Transverse colon (tissue), 4 donors: Measurements from ENCODE around the gene EGR4. TPM values are rescaled to one million over a fixed set of nuclear protein-coding genes. Genes with fewer than 3 reads are reported as not detected.
A peak's percentile ranks its signal among the peaks of the same experiment; 100 is the strongest.

Experiments used
- DNase-seq: peaks from one replicate; pipeline ENCODE4 v3.0.0-alpha.2; 2019
- H3K27ac ChIP-seq, 4 donors: fragments of 200-600 bp; sonication (generic); 2 replicates each; pipeline ENCODE4 v1.5.1; 2016 to 2018; ENCODE audit warnings: inconsistent platforms in 4 of 4
- H3K27me3 ChIP-seq: fragments of 200-600 bp; sonication (generic); 2 replicates; pipeline ENCODE4 v1.5.1; 2017; ENCODE audit warnings: inconsistent platforms
- H3K36me3 ChIP-seq, 4 donors: fragments of 200-600 bp; sonication (generic); 2 replicates each; pipeline ENCODE4 v1.5.1; 2017 to 2019; ENCODE audit warnings: inconsistent platforms in 4 of 4
- H3K4me1 ChIP-seq, 4 donors: fragments of 200-600 bp; sonication (generic); 2 replicates each; pipeline ENCODE4 v1.5.1; 2017 to 2020; ENCODE audit warnings: inconsistent platforms in 4 of 4
- H3K4me3 ChIP-seq, 4 donors: fragments of 200-600 bp; sonication (generic); 1 replicate in 1 of 4; 2 replicates in 3 of 4; pipeline versions ENCODE4 v1.5.1 to v1.6.1; 2017 to 2019; ENCODE audit warnings: inconsistent platforms in 4 of 4
- H3K9me3 ChIP-seq, 2 donors: fragments of 200-600 bp; sonication (generic); 2 replicates each; pipeline ENCODE4 v1.5.1; 2017 to 2019; ENCODE audit warnings: inconsistent platforms in 2 of 2
- CTCF ChIP-seq, 5 experiments: fragments of 200-600 bp in 3 of 5; fragments of 450-650 bp in 2 of 5; sonication (generic) in 3 of 5; IDR thresholded peaks; 1 replicate in 2 of 5; 2 replicates in 3 of 5; pipeline ENCODE4 v1.5.1; 2016 to 2017; ENCODE audit warnings: antibody characterized with exemption in 5 of 5, inconsistent platforms in 3 of 5, mild to moderate bottlenecking in 2 of 5, moderate library complexity in 1 of 5
- EP300 ChIP-seq: sonication (generic); formaldehyde crosslinking; IDR thresholded peaks from one replicate; pipeline ENCODE4 v1.6.1; 2017; ENCODE audit warnings: antibody characterized with exemption, low read depth
- POLR2A ChIP-seq: fragments of 450-650 bp; IDR thresholded peaks from one replicate; pipeline ENCODE4 v1.6.1; 2016; ENCODE audit warnings: antibody characterized with exemption, mild to moderate bottlenecking, moderate library complexity
- POLR2AphosphoS5 ChIP-seq, 3 donors: sonication (generic); formaldehyde crosslinking; IDR thresholded peaks; one replicate each; pipeline ENCODE4 v1.6.1; 2016; ENCODE audit warnings: antibody characterized with exemption in 3 of 3
- WGBS, 2 donors: methylation state at CpG; one replicate each; pipeline ENCODE4 v1.1.5; 2018; ENCODE audit warnings: low coverage in 1 of 2; 5-methylcytosine and 5-hydroxymethylcytosine counted together
- in situ Hi-C, 4 donors: fragments of 200-750 bp; cut with MboI; loops; one replicate each; pipeline versions ENCODE4 v1.15.0 to v1.15.1; 2017; ENCODE audit warnings: low sequenced_read_pairs in 3 of 4, low pct_ligation_motif_present in 1 of 4, low pct_unique_long_range_greater_than_20kb in 1 of 4
- intact Hi-C: fragments of 100-400 bp; cut with DNase I; formaldehyde crosslinking; loops from one replicate; pipeline ENCODE4 v1.15.1; 2023; ENCODE audit warnings: low total_unique reads
- total RNA-seq, 4 donors: library from RNA; depleted of rRNA; stranded (reverse); fragments of >200 nt; gene quantifications; one replicate each; pipeline ENCODE4 v1.1.0, GENCODE V29; 2016

The EGR4 gene
- total RNA-seq, 4 donors from 2014 or later, result not detected

DNA sequence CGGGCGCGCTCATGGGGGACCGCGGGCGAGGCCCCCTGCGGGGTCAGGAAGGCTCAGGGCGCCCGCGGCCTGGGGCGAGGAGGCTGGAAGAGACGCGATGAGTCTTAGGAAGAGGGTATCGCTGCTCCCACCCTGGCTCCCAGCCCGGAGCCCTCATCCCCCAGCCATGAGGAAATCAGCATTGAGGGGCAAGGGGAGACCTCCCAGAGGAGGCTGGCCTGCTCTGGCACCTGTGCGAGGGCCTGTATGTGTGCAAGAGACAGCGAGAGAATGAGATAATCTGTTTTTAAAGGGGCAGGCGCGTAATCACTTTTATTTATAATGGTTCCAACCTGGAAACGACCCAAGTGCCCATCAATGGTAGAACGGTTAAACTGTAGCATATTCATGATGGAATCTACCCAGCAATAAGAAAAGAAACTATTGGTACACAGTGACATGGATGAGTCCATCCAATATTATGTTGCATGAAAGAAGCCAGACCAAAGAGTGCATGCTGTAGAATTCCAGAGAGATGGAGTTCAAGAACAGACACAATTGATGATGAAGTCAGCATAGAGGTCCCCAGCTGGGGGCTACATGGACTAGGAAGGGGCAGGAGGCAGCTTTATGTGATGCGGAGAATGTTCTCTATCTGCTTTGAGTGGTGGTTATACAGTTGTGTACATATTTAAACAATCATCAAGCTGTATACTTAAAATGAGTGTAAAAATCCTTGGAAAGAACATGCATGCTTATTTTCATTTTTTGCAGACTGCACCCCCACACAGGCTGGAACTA is 23.5 kb downstream of the EGR4 start:
- no peak for DNase-seq
- 23 to 50% methylated on average over 3 to 15 of the region's 22 CpGs for WGBS, 2 donors

GRCh38 chr2:73268830-73269685 is 24.3 kb downstream of the EGR4 start:
- in situ Hi-C loops (no loop called here), intact Hi-C loops (no loop called here)
- no peaks in the 10 kb centered on the region for H3K36me3 ChIP-seq
- peak; percentile 81 for DNase-seq
- peaks cover 15% of the 10 kb centered on the region for H3K27me3 ChIP-seq
- peak overlapping the region in 3 of 4 donors; percentile 46 to 72 (median 63) for H3K27ac ChIP-seq
- H3K4me3 ChIP-seq, result peak overlapping the region in 3 of 4 donors; percentile 36 to 49 (median 41)
- H3K4me1 ChIP-seq, result peaks cover 0 to 12% (median 5%) of the 10 kb centered on the region in 4 donors
- WGBS, 2 donors, result 16% methylated on average over 41 of the region's 113 CpGs; no CpG with 5 or more reads in 1 of the 2 donors
- H3K9me3 ChIP-seq, result no peaks in the 10 kb centered on the region
- TF ChIP-seq EP300, result no peak
- peak in 1 of 3 donors; percentile 15 for TF ChIP-seq POLR2AphosphoS5 (IDR thresholded peaks at IDR 0.05)
- peak in 3 of 5 experiments; percentile 18 to 29 (median 25) for TF ChIP-seq CTCF (IDR thresholded peaks at IDR 0.05)
- no peak for TF ChIP-seq POLR2A

More for the DNA sequence above, 23.5 kb downstream of the EGR4 start:
- in situ Hi-C loops (no loop called here), intact Hi-C loops (no loop called here)
- no peaks in the 10 kb centered on the region for H3K9me3 ChIP-seq
- H3K4me1 ChIP-seq, result peaks cover 0 to 12% (median 5%) of the 10 kb centered on the region in 4 donors
- TF ChIP-seq POLR2AphosphoS5 (IDR thresholded peaks at IDR 0.05) (no peak), CTCF (IDR thresholded peaks at IDR 0.05) (no peak), EP300 (no peak), POLR2A (no peak)
- H3K36me3 ChIP-seq, result no peaks in the 10 kb centered on the region
- H3K4me3 ChIP-seq, result peak overlapping the region in 3 of 4 donors; percentile 36 to 49 (median 41)
- peaks cover 15% of the 10 kb centered on the region for H3K27me3 ChIP-seq
- H3K27ac ChIP-seq, result peak overlapping the region in 3 of 4 donors; percentile 36 to 72 (median 46)

DNA sequence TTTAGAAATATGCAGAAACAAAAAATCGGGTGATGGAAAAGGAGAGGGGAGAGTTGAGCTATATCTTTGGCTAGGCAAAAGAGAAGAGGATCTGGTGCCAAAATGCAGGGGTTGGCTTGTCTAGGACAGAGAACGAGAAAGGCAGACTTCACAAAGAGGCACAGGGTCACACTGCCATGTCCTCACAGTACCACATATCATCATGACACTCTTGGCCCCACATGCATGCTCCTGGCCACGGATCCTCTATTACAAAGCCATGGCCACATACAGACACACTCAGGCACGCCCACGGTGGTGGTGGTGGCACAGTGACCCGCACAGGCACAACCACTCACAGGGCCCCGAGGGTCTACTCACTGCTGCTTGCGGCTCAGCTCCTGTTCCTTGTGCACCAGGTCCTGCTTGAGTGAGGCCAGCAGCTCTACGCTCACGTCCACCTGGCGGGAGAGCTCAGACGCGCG is 24.9 kb downstream of the EGR4 start:
- peak overlapping the region in 3 of 4 donors; percentile 36 to 49 (median 41) for H3K4me3 ChIP-seq
- intact Hi-C loops, result no loop called here
- WGBS, 2 donors, result 41 to 43% methylated on average over 1 to 14 of the region's 14 CpGs
- no peaks in the 10 kb centered on the region for H3K36me3 ChIP-seq
- peak overlapping the region in 2 of 4 donors; percentile 46 to 72 for H3K27ac ChIP-seq
- no peaks in the 10 kb centered on the region for H3K9me3 ChIP-seq
- TF ChIP-seq CTCF (IDR thresholded peaks at IDR 0.05) (no peak), POLR2AphosphoS5 (IDR thresholded peaks at IDR 0.05) (no peak), POLR2A (no peak), EP300 (no peak)
- H3K4me1 ChIP-seq, result peaks cover 0 to 12% (median 5%) of the 10 kb centered on the region in 4 donors
- in situ Hi-C loops, result no loop called here
- no peak for DNase-seq
- H3K27me3 ChIP-seq, result peaks cover 15% of the 10 kb centered on the region

- H3K36me3 ChIP-seq, result no peaks in the 10 kb centered on the region
- H3K9me3 ChIP-seq, result no peaks in the 10 kb centered on the region
- WGBS, 2 donors, result 97 to 100% methylated on average over 1 to 4 of the region's 4 CpGs
- intact Hi-C loops (no loop called here), in situ Hi-C loops (no loop called here)
- TF ChIP-seq CTCF (IDR thresholded peaks at IDR 0.05), result no peak
- TF ChIP-seq EP300, result no peak
- TF ChIP-seq POLR2A, result no peak
- no peak for TF ChIP-seq POLR2AphosphoS5 (IDR thresholded peaks at IDR 0.05)
- H3K4me1 ChIP-seq, result peaks cover 0 to 12% (median 5%) of the 10 kb centered on the region in 4 donors
- peaks cover 15% of the 10 kb centered on the region for H3K27me3 ChIP-seq
- no peak overlapping the region for H3K27ac ChIP-seq
- no peak overlapping the region for H3K4me3 ChIP-seq
- no peak for DNase-seq
These were observed 26.3 kb downstream of the EGR4 start for GRCh38 chr2:73267008-73267407.
